HEK293 (cell line): ENCODE measurements around the gene TIGD4.
"Not testable (repeated sequence)": the region's sequence is repeated elsewhere in the genome, so short reads cannot be mapped to it uniquely, and the experiment has no call there.

ENCODE experiments used
- CTCF ChIA-PET: fragments of 350-600 bp; formaldehyde crosslinking; extraction: SDS; loops from one replicate; lab custom pipeline; 2021; ENCODE audit warnings: antibody characterized with exemption; lab: Yijun Ruan, JAX
- POLR2A ChIA-PET: fragments of 300-600 bp; formaldehyde crosslinking; extraction: SDS; loops from one replicate; lab custom pipeline; 2020; ENCODE audit warnings: antibody characterized with exemption, inconsistent platforms; lab: Yijun Ruan, JAX
- H3K27ac ChIP-seq: fragments of 200-500 bp; sonication (Bioruptor generic); 2 replicates; pipeline ENCODE4 v1.5.1; 2014; ENCODE audit warnings: low read depth, low read length, control low read depth, inconsistent platforms; ENCODE audit errors: extremely low read depth
- H3K36me3 ChIP-seq, 2 experiments: fragments of 200-500 bp in 1 of 2; sonication (Bioruptor generic) in 1 of 2; 1 replicate in 1 of 2; 2 replicates in 1 of 2; pipeline ENCODE4 v1.5.1; 2014 to 2017; ENCODE audit warnings: inconsistent platforms in 2 of 2, low read length in 2 of 2; ENCODE audit not compliant: control insufficient read depth in 2 of 2, insufficient read depth in 1 of 2
- H3K4me1 ChIP-seq: fragments of 200-500 bp; sonication (Bioruptor generic); 2 replicates; pipeline ENCODE4 v1.5.1; 2014; ENCODE audit warnings: mild to moderate bottlenecking, low read length, inconsistent platforms; ENCODE audit not compliant: control insufficient read depth, insufficient read depth
- H3K4me3 ChIP-seq: 2 replicates; pipeline ENCODE4 v1.5.1; 2011; ENCODE audit warnings: low read depth, mild to moderate bottlenecking, control low read depth, low read length, moderate library complexity
- H3K9me3 ChIP-seq: fragments of 200-500 bp; sonication (Bioruptor generic); 2 replicates; pipeline ENCODE4 v1.5.1; 2014; ENCODE audit warnings: low read depth, low read length, inconsistent platforms; ENCODE audit not compliant: control insufficient read depth, insufficient read depth
- CTCF ChIP-seq: fragments of 450-650 bp; formaldehyde crosslinking; IDR thresholded peaks from 2 replicates; pipeline ENCODE4 v1.5.1; 2016; ENCODE audit warnings: missing biosample characterization, missing genetic modification characterization
- ELK4 ChIP-seq: IDR thresholded peaks from 2 replicates; pipeline ENCODE4 v1.6.1; 2011; ENCODE audit warnings: mild to moderate bottlenecking, low read depth, low read length, borderline replicate concordance
- IKZF3 ChIP-seq: fragments of 450-650 bp; IDR thresholded peaks from 2 replicates; pipeline ENCODE4 v1.5.0; 2018; ENCODE audit warnings: missing biosample characterization, mild to moderate bottlenecking, missing genetic modification characterization, moderate library complexity
- PRDM4 ChIP-seq: fragments of 450-650 bp; formaldehyde crosslinking; IDR thresholded peaks from 2 replicates; pipeline ENCODE4 v1.5.1; 2017; ENCODE audit warnings: missing biosample characterization, missing genetic modification characterization
- TCF7L2 ChIP-seq: IDR thresholded peaks from 2 replicates; pipeline ENCODE4 v1.6.1; 2011; ENCODE audit warnings: low read depth, mild to moderate bottlenecking, inconsistent platforms, low read length, moderate library complexity, borderline replicate concordance
- TRIM28 ChIP-seq: IDR thresholded peaks from 2 replicates; pipeline ENCODE4 v1.6.1; 2011; ENCODE audit warnings: low read length, control low read depth, borderline replicate concordance
- TSHZ1 ChIP-seq: fragments of 450-650 bp; formaldehyde crosslinking; IDR thresholded peaks from 2 replicates; pipeline ENCODE4 v1.5.1; 2016; ENCODE audit warnings: missing biosample characterization, missing genetic modification characterization, borderline replicate concordance
- ZBTB11 ChIP-seq: fragments of 450-650 bp; formaldehyde crosslinking; conservative IDR thresholded peaks from 2 replicates; pipeline ENCODE4 v1.5.1; 2016; ENCODE audit warnings: low read depth, missing biosample characterization, missing genetic modification characterization
- ZNF112 ChIP-seq: fragments of 450-650 bp; formaldehyde crosslinking; IDR thresholded peaks from 2 replicates; pipeline ENCODE4 v1.5.0; 2017; ENCODE audit warnings: missing biosample characterization, missing genetic modification characterization
- ZNF37A ChIP-seq: fragments of 450-650 bp; IDR thresholded peaks from 2 replicates; pipeline ENCODE4 v1.5.1; 2018; ENCODE audit warnings: missing biosample characterization, missing genetic modification characterization
- ZNF433 ChIP-seq: fragments of 450-650 bp; formaldehyde crosslinking; IDR thresholded peaks from 2 replicates; pipeline ENCODE4 v1.5.1; 2016; ENCODE audit warnings: missing biosample characterization, missing genetic modification characterization, low read depth
- ZNF560 ChIP-seq: fragments of 450-650 bp; formaldehyde crosslinking; IDR thresholded peaks from 2 replicates; pipeline ENCODE4 v1.5.1; 2017; ENCODE audit warnings: missing biosample characterization, missing genetic modification characterization, borderline replicate concordance
- ZNF629 ChIP-seq: fragments of 450-650 bp; formaldehyde crosslinking; IDR thresholded peaks from 2 replicates; pipeline ENCODE4 v1.5.1; 2017; ENCODE audit warnings: missing biosample characterization, missing genetic modification characterization
- ZNF76 ChIP-seq: fragments of 450-650 bp; formaldehyde crosslinking; IDR thresholded peaks from 2 replicates; pipeline ENCODE4; 2016; ENCODE audit warnings: low read depth, missing biosample characterization, missing genetic modification characterization, borderline replicate concordance
- ZSCAN30 ChIP-seq: fragments of 450-650 bp; IDR thresholded peaks from 2 replicates; pipeline ENCODE4 v1.5.1; 2018; ENCODE audit warnings: missing biosample characterization, mild to moderate bottlenecking, missing genetic modification characterization, moderate library complexity

TIGD4 gene

GRCh38 chr4:152771741-152772533 lies 7.6 kb downstream of the TIGD4 start:
- H3K27ac ChIP-seq: no peak overlapping the region
- no peak overlapping the region for H3K4me3 ChIP-seq
- TF ChIP-seq ZNF37A (tag by site-specific recombination) (no peak), ZNF433 (tag by site-specific recombination) (no peak), TRIM28 (no peak), ZNF112 (tag by site-specific recombination) (no peak), PRDM4 (tag by site-specific recombination) (no peak), ZNF560 (tag by site-specific recombination) (no peak), ZSCAN30 (tag by site-specific recombination) (no peak), TCF7L2 (no peak), TSHZ1 (tag by site-specific recombination) (no peak), ELK4 (no peak), ZBTB11 (tag by site-specific recombination) (no peak), IKZF3 (tag by site-specific recombination) (no peak), ZNF629 (no peak), CTCF (tag by site-specific recombination) (no peak), ZNF76 (tag by site-specific recombination) (no peak)
- ChIA-PET POLR2A (no interaction called here), CTCF (no interaction called here)
- H3K4me1 ChIP-seq: no peaks in the 10 kb centered on the region
- H3K36me3 ChIP-seq: no peaks in the 10 kb centered on the region
- H3K9me3 ChIP-seq: no peaks in the 10 kb centered on the region

GRCh38 chr4:152765069-152765737 lies 14.3 kb downstream of the TIGD4 start:
- H3K4me3 ChIP-seq, H3K27ac ChIP-seq, CTCF ChIA-PET, H3K9me3 ChIP-seq, H3K36me3 ChIP-seq, POLR2A ChIA-PET, H3K4me1 ChIP-seq: not testable (repeated sequence)
